Retina (tissue), 1 donor: Measurements from ENCODE around the gene HOXA3.

Experiments used
- DNase-seq: peaks from one replicate; pipeline ENCODE4 v3.0.0-alpha.2; 2016

Gene HOXA3

GRCh38 chr7:27126596-27127327 is 25.6 kb downstream of the HOXA3 start:
- no peak for DNase-seq

- no peak for DNase-seq
Measured at GRCh38 chr7:27125986-27126394, 26.4 kb downstream of the HOXA3 start.

GRCh38 chr7:27124902-27125689 is 27.3 kb downstream of the HOXA3 start:
- no peak for DNase-seq

GRCh38 chr7:27124096-27124901 is 28.1 kb downstream of the HOXA3 start:
- peak; percentile 65 for DNase-seq

- no peak for DNase-seq
Measured at GRCh38 chr7:27123477-27124053, 28.8 kb downstream of the HOXA3 start.

- no peak for DNase-seq
Measured at GRCh38 chr7:27123007-27123476, 29.3 kb downstream of the HOXA3 start.

GRCh38 chr7:27122077-27122910 is 30.1 kb downstream of the HOXA3 start:
- DNase-seq = no peak

GRCh38 chr7:27121684-27122076 is 30.7 kb downstream of the HOXA3 start:
- no peak for DNase-seq

- DNase-seq = no peak
Measured at GRCh38 chr7:27119412-27119911, 32.9 kb downstream of the HOXA3 start.

- DNase-seq = no peak
Measured at GRCh38 chr7:27118580-27118979, 33.8 kb downstream of the HOXA3 start.

GRCh38 chr7:27117887-27118491 is 34.4 kb downstream of the HOXA3 start:
- DNase-seq = no peak

- no peak for DNase-seq
Measured at GRCh38 chr7:27116962-27117886, 35.2 kb downstream of the HOXA3 start.

- DNase-seq = peak; percentile 58
Measured at GRCh38 chr7:27116031-27116961, 36.1 kb downstream of the HOXA3 start.

- DNase-seq = peak; percentile 74
Measured at GRCh38 chr7:27115221-27116026, 37.0 kb downstream of the HOXA3 start.

- DNase-seq = peak; percentile 50
Measured at GRCh38 chr7:27114881-27115220, 37.5 kb downstream of the HOXA3 start.

GRCh38 chr7:27113991-27114769 is 38.2 kb downstream of the HOXA3 start:
- DNase-seq = no peak
